Measurements from ENCODE around the gene CHST15. TPM values are rescaled to one million over a fixed set of nuclear protein-coding genes. Genes with fewer than 3 reads are reported as not detected.
A peak's percentile ranks its signal among the peaks of the same experiment; 100 is the strongest.

The CHST15 gene
- total and polyA plus RNA-seq, 4 donors, result 4.5 to 43.8 (median 25.0) TPM

- Histone ChIP-seq H3K27me3 (ENCODE audit: control insufficient read depth in 1 of 2, insufficient read depth in 2 of 2, low read length in 1 of 2) (no peaks in the 10 kb centered on the region), H3K9me3 (ENCODE audit: control insufficient read depth, low read length) (peaks cover 6% of the 10 kb centered on the region), H3K36me3 (ENCODE audit: control insufficient read depth in 1 of 2, insufficient read depth in 2 of 2, low read length in 1 of 2) (no peaks in the 10 kb centered on the region), H3K4me3 (ENCODE audit: low read length in 2 of 2) (no peak overlapping the region), H3K4me1 (ENCODE audit: control insufficient read depth in 1 of 2, insufficient read depth in 2 of 2, low read length in 2 of 2) (no peaks in the 10 kb centered on the region), H3K27ac (ENCODE audit: low read depth in 1 of 2, low read length in 2 of 2) (no peak overlapping the region)
- DNase-seq, result no peak
- ATAC-seq (ENCODE audit: low FRiP score), result no peak
- 15 to 21% methylated on average over 22 to 25 of the region's 25 CpGs for WGBS, 2 donors
- intact Hi-C loops (cut with DNase I), result no loop called here
These were observed 123.0 kb downstream of the CHST15 start for GRCh38 chr10:123970207-123970926.

GRCh38 chr10:123967626-123968243 is 125.7 kb downstream of the CHST15 start:
- no peaks in the 10 kb centered on the region for H3K4me1 ChIP-seq (ENCODE audit: control insufficient read depth in 1 of 2, insufficient read depth in 2 of 2, low read length in 2 of 2)

GRCh38 chr10:123966896-123967231 is 126.5 kb downstream of the CHST15 start:
- intact Hi-C loops (cut with DNase I), result loop anchor here (2.0 to 10.0 kb wide), 4 partner anchors 75 to 384 kb away; partner anchors contain the start of gene CPXM2 (in 1 of the 2)
- Histone ChIP-seq H3K9me3 (ENCODE audit: control insufficient read depth, low read length) (no peaks in the 10 kb centered on the region), H3K27me3 (ENCODE audit: control insufficient read depth in 1 of 2, insufficient read depth in 2 of 2, low read length in 1 of 2) (no peaks in the 10 kb centered on the region), H3K4me1 (ENCODE audit: control insufficient read depth in 1 of 2, insufficient read depth in 2 of 2, low read length in 2 of 2) (no peaks in the 10 kb centered on the region), H3K27ac (ENCODE audit: low read depth in 1 of 2, low read length in 2 of 2) (no peak overlapping the region), H3K36me3 (ENCODE audit: control insufficient read depth in 1 of 2, insufficient read depth in 2 of 2, low read length in 1 of 2) (no peaks in the 10 kb centered on the region), H3K4me3 (ENCODE audit: low read length in 2 of 2) (no peak overlapping the region)
- WGBS, 2 donors, result 88 to 93% methylated on average over 7 of the region's 7 CpGs
- no peak for DNase-seq
- ATAC-seq (ENCODE audit: low FRiP score), result peak; percentile 16

More at GRCh38 chr10:123967626-123968243, 125.7 kb downstream of the CHST15 start:
- no peaks in the 10 kb centered on the region for H3K36me3 ChIP-seq (ENCODE audit: control insufficient read depth in 1 of 2, insufficient read depth in 2 of 2, low read length in 1 of 2)
- intact Hi-C loops (cut with DNase I), result loop anchor here (1.0 to 10.0 kb wide), 5 partner anchors 75 to 385 kb away; partner anchors contain the start of gene CPXM2 (in 1 of the 2)
- 5% methylated on average over 19 of the region's 19 CpGs for WGBS, 2 donors
- H3K27me3 ChIP-seq (ENCODE audit: control insufficient read depth in 1 of 2, insufficient read depth in 2 of 2, low read length in 1 of 2), result no peaks in the 10 kb centered on the region
- ATAC-seq (ENCODE audit: low FRiP score), result peak; percentile 89
- no peaks in the 10 kb centered on the region for H3K9me3 ChIP-seq (ENCODE audit: control insufficient read depth, low read length)
- no peak overlapping the region for H3K27ac ChIP-seq (ENCODE audit: low read depth in 1 of 2, low read length in 2 of 2)
- peak; percentile 82 to 93 for DNase-seq
- no peak overlapping the region for H3K4me3 ChIP-seq (ENCODE audit: low read length in 2 of 2)

- no peak overlapping the region for H3K4me3 ChIP-seq (ENCODE audit: low read length in 2 of 2)
- DNase-seq, result no peak
These were observed 127.2 kb downstream of the CHST15 start for GRCh38 chr10:123965973-123966895.

GRCh38 chr10:123964953-123965352 is 128.4 kb downstream of the CHST15 start:
- no peaks in the 10 kb centered on the region for H3K27me3 ChIP-seq (ENCODE audit: control insufficient read depth in 1 of 2, insufficient read depth in 2 of 2, low read length in 1 of 2)
- DNase-seq, result no peak
- no peak overlapping the region for H3K4me3 ChIP-seq (ENCODE audit: low read length in 2 of 2)
- intact Hi-C loops (cut with DNase I), result loop anchor here (5.0 to 10.0 kb wide), 3 partner anchors 73 to 210 kb away; partner anchors contain the start of gene CPXM2 (in 1 of the 2)
- no peaks in the 10 kb centered on the region for H3K9me3 ChIP-seq (ENCODE audit: control insufficient read depth, low read length)
- H3K27ac ChIP-seq (ENCODE audit: low read depth in 1 of 2, low read length in 2 of 2), result no peak overlapping the region
- no peaks in the 10 kb centered on the region for H3K36me3 ChIP-seq (ENCODE audit: control insufficient read depth in 1 of 2, insufficient read depth in 2 of 2, low read length in 1 of 2)
- no peaks in the 10 kb centered on the region for H3K4me1 ChIP-seq (ENCODE audit: control insufficient read depth in 1 of 2, insufficient read depth in 2 of 2, low read length in 2 of 2)
- no peak for ATAC-seq (ENCODE audit: low FRiP score)
- 87% methylated on average over 3 of the region's 3 CpGs for WGBS, 2 donors

More at GRCh38 chr10:123965973-123966895, 127.2 kb downstream of the CHST15 start:
- Histone ChIP-seq H3K4me1 (ENCODE audit: control insufficient read depth in 1 of 2, insufficient read depth in 2 of 2, low read length in 2 of 2) (no peaks in the 10 kb centered on the region), H3K27me3 (ENCODE audit: control insufficient read depth in 1 of 2, insufficient read depth in 2 of 2, low read length in 1 of 2) (no peaks in the 10 kb centered on the region), H3K36me3 (ENCODE audit: control insufficient read depth in 1 of 2, insufficient read depth in 2 of 2, low read length in 1 of 2) (no peaks in the 10 kb centered on the region), H3K27ac (ENCODE audit: low read depth in 1 of 2, low read length in 2 of 2) (no peak overlapping the region), H3K9me3 (ENCODE audit: control insufficient read depth, low read length) (no peaks in the 10 kb centered on the region)
- 80 to 81% methylated on average over 11 to 13 of the region's 13 CpGs for WGBS, 2 donors
- ATAC-seq (ENCODE audit: low FRiP score), result no peak
- intact Hi-C loops (cut with DNase I), result loop anchor here (2.0 to 10.0 kb wide), 4 partner anchors 74 to 383 kb away; partner anchors contain the start of gene CPXM2 (in 1 of the 2)

- Histone ChIP-seq H3K36me3 (ENCODE audit: control insufficient read depth in 1 of 2, insufficient read depth in 2 of 2, low read length in 1 of 2) (no peaks in the 10 kb centered on the region), H3K9me3 (ENCODE audit: control insufficient read depth, low read length) (no peaks in the 10 kb centered on the region), H3K27ac (ENCODE audit: low read depth in 1 of 2, low read length in 2 of 2) (no peak overlapping the region), H3K27me3 (ENCODE audit: control insufficient read depth in 1 of 2, insufficient read depth in 2 of 2, low read length in 1 of 2) (no peaks in the 10 kb centered on the region), H3K4me1 (ENCODE audit: control insufficient read depth in 1 of 2, insufficient read depth in 2 of 2, low read length in 2 of 2) (no peaks in the 10 kb centered on the region), H3K4me3 (ENCODE audit: low read length in 2 of 2) (no peak overlapping the region)
- ATAC-seq (ENCODE audit: low FRiP score) (no peak), DNase-seq (no peak)
- WGBS, 2 donors, result 61 to 63% methylated on average over 10 of the region's 10 CpGs
- intact Hi-C loops (cut with DNase I), result loop anchor here (10.0 kb wide), 2 partner anchors 178 to 208 kb away; no protein-coding TSS in a partner anchor
These were observed 130.5 kb downstream of the CHST15 start for GRCh38 chr10:123962756-123963530.

- intact Hi-C loops (cut with DNase I), result no loop called here
These were observed 135.2 kb downstream of the CHST15 start for GRCh38 chr10:123958241-123958640.

More at GRCh38 chr10:123958241-123958640, 135.2 kb downstream of the CHST15 start:
- Histone ChIP-seq H3K4me3 (ENCODE audit: low read length in 2 of 2) (no peak overlapping the region), H3K9me3 (ENCODE audit: control insufficient read depth, low read length) (no peaks in the 10 kb centered on the region), H3K27ac (ENCODE audit: low read depth in 1 of 2, low read length in 2 of 2) (no peak overlapping the region), H3K36me3 (ENCODE audit: control insufficient read depth in 1 of 2, insufficient read depth in 2 of 2, low read length in 1 of 2) (no peaks in the 10 kb centered on the region), H3K4me1 (ENCODE audit: control insufficient read depth in 1 of 2, insufficient read depth in 2 of 2, low read length in 2 of 2) (no peaks in the 10 kb centered on the region), H3K27me3 (ENCODE audit: control insufficient read depth in 1 of 2, insufficient read depth in 2 of 2, low read length in 1 of 2) (no peaks in the 10 kb centered on the region)
- no peak for ATAC-seq (ENCODE audit: low FRiP score)
- 16 to 18% methylated on average over 2 of the region's 2 CpGs for WGBS, 2 donors
- DNase-seq, result no peak
